Cardiac atrium fibroblast (primary cell): ENCODE measurements around the gene LDAF1. TPM values are rescaled to one million over a fixed set of nuclear protein-coding genes. Genes with fewer than 3 reads are reported as not detected.

Source experiments
- total RNA-seq: library from RNA; depleted of rRNA; stranded (reverse); fragments of >200 nt; gene quantifications from 2 replicates; pipeline ENCODE4 v1.2.3, GENCODE V29; 2015

Gene LDAF1
- total RNA-seq = 20.1 and 38.1 TPM in 2 replicates

DNA sequence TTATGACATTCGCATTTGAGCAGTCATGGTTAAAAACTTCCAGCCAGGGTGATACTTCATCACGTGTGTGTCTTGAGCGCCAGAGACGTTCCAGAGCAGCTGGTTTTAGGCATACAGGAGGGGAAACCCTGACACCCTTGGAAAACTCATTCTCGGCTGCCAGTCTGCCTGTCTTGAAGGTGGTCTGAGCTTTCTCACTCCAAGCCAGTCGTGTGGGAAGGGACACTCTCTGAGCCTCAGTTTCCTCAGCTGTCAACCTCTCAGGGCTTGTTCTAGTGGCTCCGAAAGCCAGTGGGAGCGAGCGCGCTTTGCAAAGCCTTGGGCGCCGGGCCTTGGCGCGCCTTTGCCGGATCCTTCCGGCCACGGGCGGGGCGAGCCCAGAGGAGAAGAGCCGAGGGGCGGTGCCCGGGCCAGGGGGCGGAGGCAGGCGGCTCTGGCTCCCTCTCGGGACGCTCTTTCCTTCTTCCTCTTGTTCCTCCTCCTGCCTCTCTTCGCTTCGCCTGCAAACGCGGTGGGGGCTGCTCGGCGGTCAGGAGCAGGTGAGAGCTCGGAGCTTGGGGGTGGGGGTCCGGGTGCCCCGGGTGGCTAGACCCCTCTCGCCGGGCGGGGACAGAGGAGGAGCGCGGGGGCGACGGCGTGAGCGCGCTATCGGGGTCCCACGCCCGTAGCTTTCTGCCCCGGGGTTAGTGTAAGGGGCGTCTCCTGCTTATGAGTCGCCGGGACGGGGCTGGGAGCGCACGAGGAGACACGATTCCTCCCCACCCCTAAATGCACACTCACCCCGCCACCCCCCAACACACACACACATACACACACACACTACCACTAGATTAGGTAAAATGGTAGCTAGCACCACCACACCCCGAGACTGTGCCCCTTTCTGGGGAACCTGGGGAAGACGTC is at the start of gene LDAF1:
Gene LDAF1, plus strand, starts transcription at position 467 of the 903 bp plus-strand sequence. CDS start 2,509 bp downstream, outside the sequence.

DNA sequence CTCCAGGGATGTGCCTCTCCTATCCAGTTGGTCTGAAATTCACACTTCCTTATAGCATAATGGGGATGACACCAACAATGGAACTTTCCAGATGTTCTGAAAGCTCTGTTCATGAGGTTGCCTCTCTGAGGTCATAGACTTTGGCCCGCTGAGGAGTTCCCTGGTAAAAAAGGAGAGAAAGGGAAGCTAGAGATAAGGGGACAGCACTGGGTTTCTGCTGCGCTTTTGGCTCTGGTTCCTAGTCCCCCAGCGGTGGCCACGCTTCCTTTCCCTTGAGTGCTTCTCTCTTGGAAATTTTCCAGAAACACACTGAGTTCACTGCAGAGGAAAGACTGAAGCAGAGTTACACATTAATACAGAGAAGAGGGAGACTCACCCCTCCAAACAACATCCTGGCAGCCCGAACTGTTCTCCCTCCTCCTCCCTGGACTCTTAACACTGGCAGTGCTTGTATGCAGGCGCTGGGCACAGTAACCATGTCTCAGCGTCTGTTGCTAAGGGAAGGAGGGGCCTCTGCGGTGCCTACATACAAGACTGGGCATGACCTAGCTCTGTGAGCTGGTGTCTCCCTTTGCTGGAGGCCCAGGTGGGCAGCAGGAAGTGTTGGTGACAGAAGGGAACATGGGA is 8.0 kb upstream of the LDAF1 start, which contains the start of gene DNAH3:
Gene DNAH3, minus strand, starts transcription at position 472 of the 627 bp plus-strand sequence. CDS start 527 bp downstream, outside the sequence.

GRCh38 chr16:21211486-21211885 is 53.0 kb downstream of the LDAF1 start, which contains the start of gene ZP2:
TSS of gene ZP2 (minus strand) at chr16:21211574. CDS start at chr16:21211547, 27 bp downstream.

Other genes starting within 250 kb of the LDAF1 start
- not detected in 2 replicates for gene DNAH3, start 7.8 kb upstream of the LDAF1 start, total RNA-seq
- not detected in 2 replicates for gene ZP2, start 52.9 kb downstream of the LDAF1 start, total RNA-seq
- gene ANKS4B, start 75.0 kb downstream of the LDAF1 start, total RNA-seq = not detected in 2 replicates
- not detected in 2 replicates for gene CRYM, start 119.6 kb downstream of the LDAF1 start, total RNA-seq